GM21529 (cell line): ENCODE results near the gene SEPTIN1.
"Not testable (repeated sequence)": the region's sequence is repeated elsewhere in the genome, so short reads cannot be mapped to it uniquely, and the experiment has no call there.

ENCODE experiments used
- ATAC-seq: cut with Tn5 transposase; IDR thresholded peaks from one replicate; pipeline ENCODE4 v1.9.1; 2021; ENCODE audit not compliant: unreplicated experiment

The SEPTIN1 gene

DNA sequence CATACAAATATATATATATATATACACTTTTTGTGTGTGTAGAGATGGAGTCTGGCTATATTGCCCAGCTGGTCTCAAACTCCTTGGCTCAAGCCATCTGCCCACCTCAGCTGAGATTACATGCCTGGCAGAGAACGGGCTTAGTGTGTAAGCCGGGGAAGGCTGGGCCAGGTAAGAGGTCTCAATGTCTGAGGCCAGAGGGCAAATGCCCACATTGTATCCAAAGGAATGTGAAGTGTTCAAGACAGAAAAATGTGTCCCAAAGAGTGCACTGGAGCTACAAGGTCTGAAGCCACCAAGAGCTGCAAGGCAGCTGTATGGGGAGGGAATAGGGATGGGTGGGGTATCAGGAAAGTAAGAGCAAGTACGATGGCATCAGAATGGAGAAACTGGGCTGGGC is 36.1 kb downstream of the SEPTIN1 start:
- ATAC-seq: no peak

DNA sequence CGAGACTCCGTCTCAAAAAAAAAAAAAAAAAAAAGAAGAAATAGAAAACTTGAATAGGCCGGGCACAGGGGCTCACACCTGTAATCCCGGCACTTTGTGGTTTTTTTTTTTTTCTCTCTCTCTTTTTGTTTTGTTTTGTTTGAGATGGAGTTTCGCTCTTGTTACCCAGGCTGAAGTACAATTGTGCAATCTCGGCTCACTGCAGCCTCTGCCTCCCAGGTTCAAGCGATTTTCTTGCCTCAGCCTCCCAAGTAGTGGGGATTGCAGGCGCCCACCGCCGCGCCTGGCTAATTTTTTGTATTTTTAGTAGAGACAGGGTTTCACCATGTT is 38.9 kb downstream of the SEPTIN1 start:
- ATAC-seq: not testable (repeated sequence)

DNA sequence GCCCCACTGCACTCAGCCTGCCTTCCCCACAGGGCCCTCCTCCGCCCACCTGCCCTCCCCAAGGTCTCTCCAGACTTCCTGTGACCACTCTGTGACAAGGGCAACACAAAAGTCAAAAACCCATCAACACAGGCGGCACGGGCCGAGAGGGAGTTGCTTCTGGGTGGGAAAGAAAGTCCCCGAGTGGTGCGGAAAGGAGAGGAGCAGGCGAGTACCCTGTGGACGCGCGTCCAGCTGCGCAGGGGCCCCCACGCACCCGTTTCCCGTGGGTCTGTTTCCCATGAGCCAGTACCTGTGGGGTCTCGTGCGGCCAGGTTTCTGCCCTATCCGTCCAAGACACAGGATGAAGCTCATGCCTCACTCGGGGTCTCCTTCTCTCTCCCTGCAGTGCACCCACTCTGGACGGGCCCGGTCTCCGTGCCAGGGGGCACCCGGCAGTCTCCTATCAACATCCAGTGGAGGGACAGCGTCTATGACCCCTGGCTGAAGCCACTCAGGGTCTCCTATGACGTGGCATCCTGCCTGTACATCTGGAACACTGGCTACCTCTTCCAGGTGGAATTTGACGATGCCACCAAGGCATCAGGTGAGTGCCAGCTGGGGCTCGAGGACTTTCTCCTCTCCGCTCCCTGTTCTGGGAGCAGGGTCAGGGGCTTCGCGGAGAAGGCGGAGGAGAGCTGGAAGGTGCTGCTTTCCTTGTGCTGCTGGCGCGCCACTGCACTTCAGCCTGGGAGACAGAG is 39.4 kb downstream of the SEPTIN1 start:
- ATAC-seq: no peak

DNA sequence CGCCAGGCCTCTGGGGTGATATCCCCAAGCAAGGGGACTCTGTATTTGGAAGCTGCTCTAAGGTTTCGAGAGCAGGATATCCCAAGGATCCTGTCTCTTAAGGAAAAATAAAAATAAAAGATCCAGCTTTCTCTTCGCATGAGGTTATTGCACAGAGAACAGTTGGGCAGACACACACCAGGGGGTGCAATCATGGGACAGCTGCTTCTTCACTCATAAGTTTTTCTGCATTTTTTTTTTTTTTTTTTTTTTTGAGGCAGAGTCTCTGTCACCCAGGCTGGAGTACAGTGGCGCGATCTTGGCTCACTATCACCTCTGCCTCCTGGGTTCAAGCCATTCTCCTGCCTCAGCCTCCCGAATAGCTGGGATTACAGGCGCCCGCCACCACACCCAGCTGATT is 40.4 kb downstream of the SEPTIN1 start:
- ATAC-seq: not testable (repeated sequence)

DNA sequence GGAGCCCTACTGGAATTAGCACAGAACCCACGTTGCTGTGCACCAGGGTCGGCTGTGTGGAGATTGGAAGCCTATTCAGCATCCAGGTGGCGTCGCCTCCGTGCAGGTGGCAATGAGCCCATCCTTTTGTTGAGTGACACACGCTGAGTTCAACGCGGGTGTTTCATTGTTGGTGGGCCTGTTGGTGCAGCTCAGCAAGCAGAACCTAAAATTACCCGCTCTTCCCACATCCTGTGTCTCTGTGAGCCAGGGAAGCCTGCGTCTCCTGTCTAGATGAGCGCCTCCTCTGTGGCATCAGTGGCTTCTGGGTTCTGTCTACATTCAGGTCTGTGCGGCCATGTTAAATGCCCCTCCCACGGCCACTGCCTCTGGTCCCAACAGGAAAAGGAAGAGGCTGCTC is 41.7 kb downstream of the SEPTIN1 start:
- ATAC-seq: no peak

DNA sequence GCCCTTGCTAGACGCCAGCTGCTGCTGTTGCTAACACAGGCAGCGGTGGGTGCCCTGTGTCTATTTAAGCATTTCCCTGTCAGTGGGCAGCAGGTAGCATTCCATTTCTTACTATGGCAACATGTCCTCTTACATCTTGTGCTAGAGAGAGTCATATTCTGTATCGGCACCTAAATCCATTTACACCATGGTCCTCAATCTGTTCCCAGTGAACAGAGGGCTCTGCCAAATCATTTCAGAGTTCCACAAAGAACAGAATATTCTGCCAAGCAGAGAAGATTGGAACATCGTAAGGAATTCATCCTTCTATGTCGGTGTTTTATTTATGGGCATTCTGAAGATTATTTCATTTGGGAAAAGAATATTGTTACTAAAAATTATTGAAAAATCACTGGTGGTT is 43.6 kb downstream of the SEPTIN1 start:
- not testable (repeated sequence) for ATAC-seq

DNA sequence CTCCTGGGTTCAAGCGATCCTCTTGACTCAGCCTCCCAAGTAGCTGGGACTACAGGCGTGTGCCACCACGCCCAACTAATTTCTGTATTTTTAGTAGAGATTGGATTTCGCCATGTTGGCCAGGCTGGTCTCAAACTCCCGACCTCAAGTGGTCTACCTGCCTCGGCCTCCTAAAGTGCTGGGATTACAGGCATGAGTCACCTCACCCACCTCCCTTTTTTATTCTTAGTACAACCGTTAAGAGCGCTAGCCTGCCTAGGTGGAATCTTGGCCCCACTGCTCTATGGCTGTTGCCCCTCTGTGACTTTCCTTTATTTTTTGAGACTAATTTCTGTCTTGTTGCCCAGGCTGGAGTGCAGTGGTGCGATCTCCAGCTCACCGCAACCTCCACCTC is 44.4 kb downstream of the SEPTIN1 start:
- not testable (repeated sequence) for ATAC-seq

DNA sequence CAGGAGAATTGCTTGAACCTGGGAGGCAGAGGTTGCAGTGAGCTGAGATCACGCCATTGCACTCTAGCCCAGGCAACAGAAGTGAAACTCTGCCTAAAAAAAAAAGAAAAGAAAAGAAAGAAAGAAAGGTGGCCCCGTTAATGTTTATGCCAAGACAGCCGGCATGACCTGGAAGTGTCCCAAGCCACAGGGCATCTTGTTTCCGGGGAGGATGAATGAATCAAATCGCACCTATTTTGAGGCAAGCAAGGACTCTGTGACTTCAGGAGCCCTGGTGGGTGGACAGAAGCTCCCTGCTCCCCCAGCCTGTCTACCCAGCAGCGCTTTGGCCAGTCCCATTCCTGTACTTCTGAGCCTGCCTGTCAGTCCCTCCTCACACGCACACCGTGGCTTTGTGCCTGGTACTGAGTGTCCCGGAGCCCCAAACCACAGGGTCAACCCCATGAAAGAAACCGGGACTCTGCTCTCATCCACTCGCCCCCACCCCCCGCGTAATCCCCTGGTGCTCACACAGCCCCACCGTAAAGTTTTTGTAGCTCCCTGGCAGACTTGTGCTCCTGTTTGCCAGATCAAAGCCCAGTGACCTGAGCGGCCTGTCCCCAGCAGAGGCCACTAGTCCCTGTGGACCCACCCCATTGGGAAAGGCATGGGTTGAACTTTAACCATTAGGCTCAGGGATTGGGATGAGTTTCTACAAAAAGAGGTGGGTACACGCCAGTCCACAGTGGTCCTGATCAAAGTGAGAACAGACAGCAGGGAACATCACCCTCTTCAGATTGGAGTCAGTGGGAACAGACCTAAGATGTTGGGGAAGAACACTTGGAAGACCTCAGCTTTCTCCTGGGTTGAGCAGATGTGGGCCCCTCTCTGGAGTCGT is 46.5 kb downstream of the SEPTIN1 start:
- peak; percentile 13 for ATAC-seq

DNA sequence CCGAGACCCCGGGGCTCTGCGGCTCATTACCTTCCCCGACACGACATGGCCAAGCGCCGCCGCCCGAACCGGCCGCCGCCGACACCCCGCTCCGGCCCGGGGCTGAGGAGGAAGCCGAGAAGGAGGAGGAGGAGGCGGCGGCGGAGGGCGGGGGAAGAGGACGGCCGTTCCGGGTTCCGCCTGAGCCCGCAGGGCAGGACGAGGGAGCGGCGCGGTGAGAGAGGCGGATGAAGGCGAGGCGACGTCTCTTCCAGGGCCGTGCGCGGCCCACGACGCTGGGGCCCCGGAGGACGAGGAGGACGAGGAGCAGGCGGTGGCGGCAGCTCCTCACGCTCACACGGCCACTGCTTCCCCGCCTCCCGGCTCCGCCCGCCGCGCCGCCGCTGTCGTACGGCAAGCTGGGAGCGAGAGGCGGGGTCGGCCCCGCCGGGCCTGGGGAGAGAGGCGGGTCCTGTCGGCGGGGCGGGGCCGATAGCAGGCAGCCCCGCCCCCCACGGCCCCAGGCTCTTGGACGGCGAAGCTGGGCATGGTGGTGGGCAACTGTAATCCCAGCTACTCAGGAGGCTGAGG is 47.2 kb downstream of the SEPTIN1 start:
- peak; percentile 74 for ATAC-seq

DNA sequence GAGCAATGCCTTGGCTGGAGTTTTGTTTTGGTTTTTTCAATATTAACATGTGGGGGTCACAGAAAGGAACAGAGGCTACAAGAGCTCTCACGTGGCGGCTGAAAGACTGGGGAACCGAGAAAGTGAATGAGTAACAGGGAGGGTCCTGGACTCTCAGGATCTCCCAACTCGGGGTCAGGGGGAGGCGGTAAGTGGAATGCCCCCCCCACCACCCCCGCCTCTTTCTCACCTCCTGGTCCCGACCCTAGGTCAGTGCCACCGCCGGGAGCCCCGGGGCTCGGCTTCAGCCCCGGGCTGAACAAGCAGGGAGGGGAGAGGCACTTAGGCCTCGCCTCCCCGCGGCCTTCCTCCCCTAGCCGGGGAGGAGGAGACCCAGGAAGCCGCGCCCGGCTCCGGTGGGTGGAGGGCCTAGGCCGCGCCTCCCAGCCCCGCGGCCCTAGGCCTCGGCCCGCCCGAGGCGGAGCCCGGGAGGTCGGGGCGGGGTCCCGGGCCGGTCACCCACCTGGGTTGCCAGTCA is 47.8 kb downstream of the SEPTIN1 start:
- ATAC-seq: peak; percentile 83
